K562 (cell line): ENCODE data around the gene FBN3. TPM values are rescaled to one million over a fixed set of nuclear protein-coding genes. Genes with fewer than 3 reads are reported as not detected.

Experiments
- ATAC-seq: fragments of 200-7000 bp; cut with Tn5 transposase; 3 replicates; pipeline ENCODE4 v1.9.1; 2020; ENCODE audit warnings: moderate library complexity
- BruUV-seq: library from RNA; stranded (reverse); fragments of 400-500 nt; replicated peaks from 2 replicates; lab custom pipeline; 2021; lab: Mats Ljungman, UMichigan
- CTCF ChIA-PET: fragments of 300-600 bp; formaldehyde crosslinking; extraction: SDS; loops from one replicate; lab custom pipeline; 2021; ENCODE audit warnings: low intra/inter-chr PET ratio; lab: Yijun Ruan, JAX
- POLR2A ChIA-PET: fragments of 300-600, 350-650 bp; sonication (Branson Sonifier 250); formaldehyde crosslinking; extraction: SDS; loops from one replicate; lab custom pipeline; 2021; ENCODE audit warnings: antibody characterized with exemption, inconsistent platforms; lab: Yijun Ruan, JAX
- DNase-seq, 4 experiments: peaks; one replicate each; pipeline versions ENCODE4 v3.0.0 to v3.0.0-alpha.2; 2011 to 2018; ENCODE audit warnings: low spot score in 3 of 4, mixed read lengths in 3 of 4; ENCODE audit errors: extremely low read depth in 1 of 4
- FAIRE-seq: peaks from 2 replicates; lab custom pipeline; 2011; peaks lifted over from hg19 to GRCh38; lab: Jason Lieb, UNC
- H2AFZ ChIP-seq: 2 replicates; pipeline ENCODE4 v1.6.0; 2011; ENCODE audit warnings: low read depth, low read length, control low read depth, inconsistent platforms
- H3K27ac ChIP-seq: fragments of 200-600 bp; 3 replicates; pipeline ENCODE4 v1.8.0; 2011; ENCODE audit warnings: low read depth, mild to moderate bottlenecking, control low read depth, inconsistent platforms, low read length, moderate library complexity, mixed read lengths; ENCODE audit errors: extremely low read depth
- H3K27me3 ChIP-seq, 2 experiments: fragments of 300-600 bp in 1 of 2; 2 replicates in 1 of 2; 3 replicates in 1 of 2; pipeline versions ENCODE4 v1.6.0 to v1.8.0; 2011; ENCODE audit warnings: inconsistent platforms in 2 of 2, low read length in 2 of 2, mild to moderate bottlenecking in 1 of 2, mixed read lengths in 1 of 2, moderate library complexity in 1 of 2; ENCODE audit not compliant: control insufficient read depth in 2 of 2, insufficient read depth in 2 of 2
- H3K36me3 ChIP-seq: fragments of 300-600 bp; 3 replicates; pipeline ENCODE4 v1.8.0; 2011; ENCODE audit warnings: mild to moderate bottlenecking, low read length, inconsistent platforms; ENCODE audit not compliant: control insufficient read depth, insufficient read depth
- H3K4me1 ChIP-seq, 2 experiments: fragments of 200-600 bp in 1 of 2; replicated peaks in 1 of 2; 2 replicates in 1 of 2; 3 replicates in 1 of 2; pipeline versions ENCODE4 v1.5.1 to v1.8.0; 2011; ENCODE audit warnings: inconsistent platforms in 2 of 2, low read length in 2 of 2, mild to moderate bottlenecking in 1 of 2, mixed read lengths in 1 of 2, moderate library complexity in 1 of 2; ENCODE audit not compliant: control insufficient read depth in 2 of 2, insufficient read depth in 2 of 2
- H3K4me2 ChIP-seq: 2 replicates; pipeline ENCODE4 v1.6.1; 2011; ENCODE audit warnings: low read length, control low read depth, inconsistent platforms, mixed read lengths; ENCODE audit not compliant: insufficient read depth
- H3K4me3 ChIP-seq: fragments of 200-600 bp; sonication (generic), shearing (Covaris generic); 2 replicates; pipeline ENCODE4 v1.5.1; 2016; ENCODE audit warnings: control low read depth, inconsistent platforms
- H3K79me2 ChIP-seq: fragments of 200-600 bp; 3 replicates; pipeline ENCODE4 v1.8.0; 2011; ENCODE audit warnings: low read length, inconsistent platforms; ENCODE audit not compliant: control insufficient read depth, insufficient read depth
- H3K9ac ChIP-seq, 2 experiments: 2 replicates each; pipeline versions ENCODE4 v1.6.0 to v1.6.1; 2011; ENCODE audit warnings: low read depth in 2 of 2, low read length in 2 of 2, control low read depth in 1 of 2, inconsistent platforms in 1 of 2, mild to moderate bottlenecking in 1 of 2, mixed read lengths in 1 of 2; ENCODE audit not compliant: insufficient read depth in 1 of 2
- H3K9me1 ChIP-seq: one replicate; pipeline ENCODE4 v1.6.0; 2011; ENCODE audit warnings: inconsistent platforms, mild to moderate bottlenecking, low read length, moderate library complexity; ENCODE audit not compliant: control insufficient read depth, insufficient read depth
- H3K9me3 ChIP-seq: replicated peaks from 2 replicates; pipeline ENCODE4 v1.5.1; 2011; ENCODE audit warnings: low read depth, low read length, inconsistent platforms; ENCODE audit not compliant: control insufficient read depth, insufficient read depth
- H4K20me1 ChIP-seq: replicated peaks from 2 replicates; pipeline ENCODE4 v1.6.1; 2011; ENCODE audit warnings: low read length, inconsistent platforms, mixed read lengths; ENCODE audit not compliant: control insufficient read depth, insufficient read depth
- BHLHE40 ChIP-seq: IDR thresholded peaks from 2 replicates; pipeline ENCODE4 v1.6.1; 2011; ENCODE audit warnings: low read length, improper control_type of control experiment
- CREB3L1 ChIP-seq: fragments of 450-650 bp; IDR thresholded peaks from 2 replicates; pipeline ENCODE4 v1.6.1; 2014; ENCODE audit warnings: low read depth, mild to moderate bottlenecking, moderate library complexity, borderline replicate concordance
- CUX1 ChIP-seq: fragments of 200-800 bp; sonication (Bioruptor generic); IDR thresholded peaks from 2 replicates; pipeline ENCODE4 v1.6.1; 2016; ENCODE audit warnings: missing genetic modification characterization, missing compliant biosample characterization
- DEAF1 ChIP-seq: fragments of 450-650 bp; formaldehyde crosslinking; IDR thresholded peaks from 2 replicates; pipeline ENCODE4 v1.4.0; 2020; ENCODE audit warnings: mild to moderate bottlenecking, moderate library complexity
- ILK ChIP-seq: fragments of 450-650 bp; IDR thresholded peaks from 2 replicates; pipeline ENCODE4 v1.6.1; 2016; ENCODE audit warnings: missing genetic modification characterization, low read depth, mild to moderate bottlenecking, missing compliant biosample characterization, moderate library complexity, borderline replicate concordance
- JUND ChIP-seq, 2 experiments: IDR thresholded peaks; 2 replicates in 1 of 2; 3 replicates in 1 of 2; pipeline ENCODE4 v1.6.1; 2011; ENCODE audit warnings: borderline replicate concordance in 2 of 2, low read depth in 2 of 2, low read length in 2 of 2, improper control_type of control experiment in 1 of 2, missing biosample characterization in 1 of 2, missing genetic modification characterization in 1 of 2, missing genetic modification reagents in 1 of 2
- PRPF4 ChIP-seq: fragments of 200-400 bp; formaldehyde crosslinking; IDR thresholded peaks from one replicate; pipeline ENCODE4 v1.6.1; 2017; ENCODE audit warnings: low read length, low read depth, mild to moderate bottlenecking; ENCODE audit not compliant: insufficient read depth, poor library complexity, severe bottlenecking
- RBM34 ChIP-seq: fragments of 200-400 bp; formaldehyde crosslinking; IDR thresholded peaks from 2 replicates; pipeline ENCODE4 v1.6.1; 2018; ENCODE audit warnings: low read length, borderline replicate concordance; ENCODE audit not compliant: insufficient read depth
- SMARCA5 ChIP-seq: fragments of 450-650 bp; IDR thresholded peaks from 2 replicates; pipeline ENCODE4 v1.6.1; 2016
- SREBF2 ChIP-seq: sonication (generic); formaldehyde crosslinking; IDR thresholded peaks from 2 replicates; pipeline ENCODE4 v1.4.0; 2020; ENCODE audit warnings: mild to moderate bottlenecking, missing genetic modification reagents
- U2AF1 ChIP-seq: fragments of 200-400 bp; formaldehyde crosslinking; optimal IDR thresholded peaks from 2 replicates; pipeline ENCODE3; 2017; ENCODE audit warnings: mild to moderate bottlenecking, low read depth, low read length, moderate library complexity
- ZNF431 ChIP-seq: sonication (generic); formaldehyde crosslinking; IDR thresholded peaks from 2 replicates; pipeline ENCODE4 v1.8.0; 2022; ENCODE audit warnings: mild to moderate bottlenecking, missing genetic modification reagents
- ZNF696 ChIP-seq: fragments of 250-450 bp; sonication (Bioruptor Pico); conservative IDR thresholded peaks from 2 replicates; pipeline ENCODE4 v1.4.0; 2020; ENCODE audit warnings: mild to moderate bottlenecking, moderate library complexity
- ZZZ3 ChIP-seq: fragments of 450-650 bp; IDR thresholded peaks from 2 replicates; pipeline ENCODE4 v1.6.1; 2016; ENCODE audit warnings: antibody characterized with exemption, mild to moderate bottlenecking, moderate library complexity
- WGBS: fragments of 100-300 bp; shearing (Covaris generic); methylation state at CpG from one replicate; pipeline ENCODE4 v1.1.6; 2016; ENCODE audit warnings: low coverage, mixed read lengths; ENCODE audit not compliant: insufficient coverage; ENCODE audit errors: missing lambda C conversion rate; 5-methylcytosine and 5-hydroxymethylcytosine counted together
- in situ Hi-C: fragments of 300-500 bp; cut with MboI; formaldehyde crosslinking; loops from 4 replicates; pipeline ENCODE4 v1.15.0; 2018; ENCODE audit warnings: inconsistent platforms, mixed read lengths
- intact Hi-C: fragments of 100-400 bp; cut with micrococcal nuclease; formaldehyde crosslinking; loops from 2 replicates; pipeline ENCODE4 v1.14.2; 2022
- polyA plus RNA-seq, 8 experiments: library from polyadenylated mRNA; depleted of rRNA in 4 of 8; stranded (reverse) in 5 of 8; unstranded in 3 of 8; fragments of >200 nt; fragmentation: Nextera tagmentation in 2 of 8; fragmentation: Illumina TruSeq in 1 of 8; extraction: Ambion mirVana in 2 of 8; extraction: Trizol in 1 of 8; gene quantifications; 2 replicates each; pipeline versions ENCODE4 v1.2.1 to v1.2.3, GENCODE V29; 2011 to 2014; ENCODE audit warnings: inconsistent platforms in 1 of 8, missing spikeins in 1 of 8
- total RNA-seq, 7 experiments: library from RNA; depleted of rRNA in 6 of 7; stranded (reverse); fragments of >200 nt in 6 of 7; fragmentation: Illumina TruSeq in 2 of 7; extraction: Trizol in 2 of 7; gene quantifications; 2 replicates each; pipeline versions ENCODE4 v1.2.1 to v1.2.3, GENCODE V29; 2011 to 2021; ENCODE audit warnings: low replicate concordance in 1 of 7

FBN3 gene
- total and polyA plus RNA-seq, 9 of the 15 experiments (the other 6 are each of a cell fraction or from before 2014, with no cell fraction given): under 0.01 to 0.29 (median 0.01) TPM; not detected in 4

GRCh38 chr19:8138201-8138600 lies 11.2 kb downstream of the FBN3 start:
- in situ Hi-C loops: no loop called here
- DNase-seq (no peak), ATAC-seq (no peak; the same call in 2 of the 3 replicates)

More at GRCh38 chr19:8138201-8138600, 11.2 kb downstream of the FBN3 start:
- WGBS: 41% methylated on average over 14 of the region's 17 CpGs
- no peak overlapping the region for H3K27ac ChIP-seq
- CTCF ChIA-PET: no interaction called here
- intact Hi-C loops: no loop called here
- no peak overlapping the region for H2AFZ ChIP-seq
- TF ChIP-seq JUND (IDR thresholded peaks at IDR 0.05; ENCODE audit: borderline replicate concordance, low read depth, low read length): no peak
- no peak for TF ChIP-seq JUND (tag; IDR thresholded peaks at IDR 0.05; ENCODE audit: borderline replicate concordance, low read depth, low read length)
- no peak for TF ChIP-seq SREBF2 (CRISPR knock-in tag)
- no peak for TF ChIP-seq SMARCA5
- no peak for TF ChIP-seq U2AF1
- TF ChIP-seq CUX1 (CRISPR knock-in tag): no peak
- TF ChIP-seq ZNF696 (CRISPR knock-in tag): no peak
- no peak for TF ChIP-seq DEAF1
- no peak for TF ChIP-seq CREB3L1
- no peak for TF ChIP-seq ILK
- TF ChIP-seq PRPF4: no peak
- no peak for TF ChIP-seq ZNF431 (CRISPR knock-in tag)
- no peak for TF ChIP-seq BHLHE40
- no peak for TF ChIP-seq ZZZ3
- TF ChIP-seq RBM34: no peak
- POLR2A ChIA-PET: interaction anchor here (0.5 kb wide), 1 partner anchor 25 kb away, joined by 3 read pairs; no protein-coding TSS in a partner anchor
- H3K4me3 ChIP-seq: no peak overlapping the region
- FAIRE-seq: no peak
- no peak overlapping the region for H3K4me2 ChIP-seq
- H3K36me3 ChIP-seq: no peaks in the 10 kb centered on the region
- H3K9ac ChIP-seq: no peak overlapping the region; a peak in 1 of 4 replicates
- no peaks in the 10 kb centered on the region for H3K79me2 ChIP-seq
- H3K4me1 ChIP-seq: peaks cover 2 to 17% of the 10 kb centered on the region in 2 experiments; a peak in 2 of 5 replicates
- no peaks in the 10 kb centered on the region; the same call in 1 of the 2 replicates for H4K20me1 ChIP-seq
- BruUV-seq: no TSS peak
- H3K9me1 ChIP-seq: no peaks in the 10 kb centered on the region
- H3K27me3 ChIP-seq: peaks cover 0 to 11% of the 10 kb centered on the region in 2 experiments; a peak in 3 of 5 replicates
- no peaks in the 10 kb centered on the region for H3K9me3 ChIP-seq
